ENCODE measurements around the gene HINFP. TPM values are rescaled to one million over a fixed set of nuclear protein-coding genes. Genes with fewer than 3 reads are reported as not detected.
A peak's percentile ranks its signal among the peaks of the same experiment; 100 is the strongest.

HINFP gene
- total and polyA plus RNA-seq, 7 experiments from 2014 or later = 14.7 to 79.7 (median 32.7) TPM

- H3K4me3 ChIP-seq (ENCODE audit: low read length) = no peak overlapping the region
- Mint-ChIP-seq H3K4me1 (peaks cover 4 to 15% (median 11%) of the 10 kb centered on the region in 7 donors), H3K36me3 (no peaks in the 10 kb centered on the region), H3K27me3 (peaks cover under 1 to 50% (median 5%) of the 10 kb centered on the region in 5 donors), H3K9me3 (no peaks in the 10 kb centered on the region), H3K27ac (no peak overlapping the region), H3K4me3 (no peak overlapping the region)
- ATAC-seq (no peak), DNase-seq (no peak)
- no peak overlapping the region for H3K27ac ChIP-seq (ENCODE audit: low read depth, low read length)
- no peaks in the 10 kb centered on the region for H3K27me3 ChIP-seq (ENCODE audit: control insufficient read depth in 2 of 2, insufficient read depth in 2 of 2, low read length in 2 of 2)
- H3K4me1 ChIP-seq (ENCODE audit: control insufficient read depth in 2 of 2, insufficient read depth in 2 of 2, low read length in 2 of 2) = peaks cover 0 to 8% of the 10 kb centered on the region in 2 donors
- ChIA-PET POLR2A (no interaction called here), CTCF (no interaction called here)
- no peaks in the 10 kb centered on the region for H3K36me3 ChIP-seq (ENCODE audit: control insufficient read depth in 2 of 3, insufficient read depth in 3 of 3, low read length in 3 of 3)
- intact Hi-C loops (cut with micrococcal nuclease) = no loop called here
- H3K9me3 ChIP-seq (ENCODE audit: control insufficient read depth in 2 of 3, low read length in 3 of 3) = no peaks in the 10 kb centered on the region
These were observed 31.9 kb downstream of the HINFP start for GRCh38 chr11:119153049-119153818.

DNA sequence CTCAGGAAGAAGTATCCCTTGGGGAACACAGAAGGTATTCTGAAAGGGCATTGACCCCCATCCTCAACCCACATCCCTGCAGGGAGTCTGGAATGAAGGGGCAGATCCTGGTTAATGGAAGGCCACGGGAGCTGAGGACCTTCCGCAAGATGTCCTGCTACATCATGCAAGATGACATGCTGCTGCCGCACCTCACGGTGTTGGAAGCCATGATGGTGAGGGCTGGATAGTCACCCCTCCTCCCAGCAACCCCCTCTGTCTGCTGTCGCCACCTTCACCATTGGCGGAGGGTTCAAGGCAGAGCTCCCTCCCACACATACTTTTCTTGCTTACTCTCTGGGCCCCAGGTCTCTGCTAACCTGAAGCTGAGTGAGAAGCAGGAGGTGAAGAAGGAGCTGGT lies 32.8 kb downstream of the HINFP start:
- Mint-ChIP-seq H3K4me3 (no peak overlapping the region), H3K4me1 (peaks cover 0 to 12% (median 8%) of the 10 kb centered on the region in 7 donors), H3K9me3 (no peaks in the 10 kb centered on the region), H3K36me3 (no peaks in the 10 kb centered on the region), H3K27me3 (peaks cover 0 to 44% (median 5%) of the 10 kb centered on the region in 5 donors), H3K27ac (no peak overlapping the region)
- POLR2A ChIA-PET = no interaction called here
- H3K4me3 ChIP-seq (ENCODE audit: low read length) = no peak overlapping the region
- no peaks in the 10 kb centered on the region for H3K36me3 ChIP-seq (ENCODE audit: control insufficient read depth in 2 of 3, insufficient read depth in 3 of 3, low read length in 3 of 3)
- no peak for DNase-seq
- no peak for ATAC-seq
- intact Hi-C loops (cut with micrococcal nuclease) = no loop called here
- CTCF ChIA-PET = interaction anchor here (0.7 kb wide), 1 partner anchor 682 kb away, joined by 3 read pairs; no protein-coding TSS in a partner anchor
- no peaks in the 10 kb centered on the region for H3K9me3 ChIP-seq (ENCODE audit: control insufficient read depth in 2 of 3, low read length in 3 of 3)
- H3K4me1 ChIP-seq (ENCODE audit: control insufficient read depth in 2 of 2, insufficient read depth in 2 of 2, low read length in 2 of 2) = no peaks in the 10 kb centered on the region
- no peaks in the 10 kb centered on the region for H3K27me3 ChIP-seq (ENCODE audit: control insufficient read depth in 2 of 2, insufficient read depth in 2 of 2, low read length in 2 of 2)
- H3K27ac ChIP-seq (ENCODE audit: low read depth, low read length) = no peak overlapping the region

- intact Hi-C loops (cut with micrococcal nuclease) = no loop called here
- no peak overlapping the region for H3K4me3 ChIP-seq (ENCODE audit: low read length)
- H3K36me3 Mint-ChIP-seq = no peaks in the 10 kb centered on the region
- H3K9me3 Mint-ChIP-seq = no peaks in the 10 kb centered on the region
- H3K27me3 Mint-ChIP-seq = peaks cover 0 to 31% (median 5%) of the 10 kb centered on the region in 5 donors
- no peak overlapping the region for H3K27ac ChIP-seq (ENCODE audit: low read depth, low read length)
- ChIA-PET CTCF (no interaction called here), POLR2A (no interaction called here)
- no peaks in the 10 kb centered on the region for H3K4me1 ChIP-seq (ENCODE audit: control insufficient read depth in 2 of 2, insufficient read depth in 2 of 2, low read length in 2 of 2)
- H3K9me3 ChIP-seq (ENCODE audit: control insufficient read depth in 2 of 3, low read length in 3 of 3) = no peaks in the 10 kb centered on the region
- H3K4me1 Mint-ChIP-seq = peaks cover 0 to 12% (median 8%) of the 10 kb centered on the region in 7 donors
- no peak overlapping the region for H3K4me3 Mint-ChIP-seq
- no peaks in the 10 kb centered on the region for H3K27me3 ChIP-seq (ENCODE audit: control insufficient read depth in 2 of 2, insufficient read depth in 2 of 2, low read length in 2 of 2)
- DNase-seq (no peak), ATAC-seq (peak; percentile 40)
- H3K27ac Mint-ChIP-seq = peak overlapping the region in 2 of 9 donors; percentile 13 to 76
- no peaks in the 10 kb centered on the region for H3K36me3 ChIP-seq (ENCODE audit: control insufficient read depth in 2 of 3, insufficient read depth in 3 of 3, low read length in 3 of 3)
These were observed 34.5 kb downstream of the HINFP start for GRCh38 chr11:119155733-119156492.

DNA sequence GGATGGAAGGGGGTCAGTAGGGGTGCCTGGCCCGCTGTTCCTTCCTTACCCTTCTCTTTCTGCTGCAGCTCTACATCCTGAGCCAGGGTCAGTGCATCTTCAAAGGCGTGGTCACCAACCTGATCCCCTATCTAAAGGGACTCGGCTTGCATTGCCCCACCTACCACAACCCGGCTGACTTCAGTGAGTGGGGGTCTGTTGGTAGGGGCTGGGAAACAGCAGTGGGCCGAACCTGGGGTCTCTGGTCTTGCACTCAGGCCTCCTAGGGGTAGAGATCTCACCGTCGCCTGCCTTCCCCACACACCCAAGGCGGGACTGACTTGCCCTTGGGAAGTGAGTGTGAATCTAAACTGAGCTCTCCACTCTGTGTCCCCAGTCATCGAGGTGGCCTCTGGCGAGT lies 35.1 kb downstream of the HINFP start:
- ChIA-PET POLR2A (no interaction called here), CTCF (no interaction called here)
- Mint-ChIP-seq H3K36me3 (no peaks in the 10 kb centered on the region), H3K9me3 (no peaks in the 10 kb centered on the region), H3K4me1 (peaks cover 0 to 11% (median 5%) of the 10 kb centered on the region in 7 donors), H3K27ac (no peak overlapping the region), H3K27me3 (peaks cover 0 to 26% (median 5%) of the 10 kb centered on the region in 5 donors), H3K4me3 (no peak overlapping the region)
- no peak overlapping the region for H3K27ac ChIP-seq (ENCODE audit: low read depth, low read length)
- intact Hi-C loops (cut with micrococcal nuclease) = no loop called here
- H3K9me3 ChIP-seq (ENCODE audit: control insufficient read depth in 2 of 3, low read length in 3 of 3) = no peaks in the 10 kb centered on the region
- H3K4me1 ChIP-seq (ENCODE audit: control insufficient read depth in 2 of 2, insufficient read depth in 2 of 2, low read length in 2 of 2) = no peaks in the 10 kb centered on the region
- no peaks in the 10 kb centered on the region for H3K36me3 ChIP-seq (ENCODE audit: control insufficient read depth in 2 of 3, insufficient read depth in 3 of 3, low read length in 3 of 3)
- no peaks in the 10 kb centered on the region for H3K27me3 ChIP-seq (ENCODE audit: control insufficient read depth in 2 of 2, insufficient read depth in 2 of 2, low read length in 2 of 2)
- no peak overlapping the region for H3K4me3 ChIP-seq (ENCODE audit: low read length)
- DNase-seq = no peak
- ATAC-seq = no peak

- Histone ChIP-seq H3K36me3 (ENCODE audit: control insufficient read depth in 2 of 3, insufficient read depth in 3 of 3, low read length in 3 of 3) (no peaks in the 10 kb centered on the region), H3K4me3 (ENCODE audit: low read length) (no peak overlapping the region), H3K4me1 (ENCODE audit: control insufficient read depth in 2 of 2, insufficient read depth in 2 of 2, low read length in 2 of 2) (no peaks in the 10 kb centered on the region), H3K27me3 (ENCODE audit: control insufficient read depth in 2 of 2, insufficient read depth in 2 of 2, low read length in 2 of 2) (no peaks in the 10 kb centered on the region), H3K9me3 (ENCODE audit: control insufficient read depth in 2 of 3, low read length in 3 of 3) (no peaks in the 10 kb centered on the region), H3K27ac (ENCODE audit: low read depth, low read length) (no peak overlapping the region)
- no peak overlapping the region for H3K27ac Mint-ChIP-seq
- CTCF ChIA-PET = no interaction called here
- ATAC-seq (no peak), DNase-seq (no peak)
- no peaks in the 10 kb centered on the region for H3K36me3 Mint-ChIP-seq
- peaks cover 0 to 24% (median 5%) of the 10 kb centered on the region in 5 donors for H3K27me3 Mint-ChIP-seq
- H3K9me3 Mint-ChIP-seq = no peaks in the 10 kb centered on the region
- H3K4me3 Mint-ChIP-seq = no peak overlapping the region
- intact Hi-C loops (cut with micrococcal nuclease) = no loop called here
- H3K4me1 Mint-ChIP-seq = peaks cover 0 to 8% (median 2%) of the 10 kb centered on the region in 7 donors
- POLR2A ChIA-PET = no interaction called here
These were observed 35.7 kb downstream of the HINFP start for GRCh38 chr11:119157063-119157462.

DNA sequence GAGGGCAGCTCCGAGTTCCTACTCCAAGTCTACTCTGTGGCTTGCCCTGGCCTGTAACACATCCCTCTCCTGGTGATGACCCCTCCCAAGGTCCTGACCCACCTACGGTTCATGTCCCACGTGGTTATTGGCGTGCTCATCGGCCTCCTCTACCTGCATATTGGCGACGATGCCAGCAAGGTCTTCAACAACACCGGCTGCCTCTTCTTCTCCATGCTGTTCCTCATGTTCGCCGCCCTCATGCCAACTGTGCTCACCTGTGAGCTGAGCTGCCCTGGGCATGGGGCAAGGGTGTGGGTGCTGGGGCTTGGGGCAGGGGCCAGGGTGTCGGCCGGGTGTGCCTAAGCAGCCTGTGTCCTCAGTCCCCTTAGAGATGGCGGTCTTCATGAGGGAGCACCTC lies 37.1 kb downstream of the HINFP start:
- H3K36me3 Mint-ChIP-seq = no peaks in the 10 kb centered on the region
- H3K9me3 Mint-ChIP-seq = no peaks in the 10 kb centered on the region
- Histone ChIP-seq H3K4me3 (ENCODE audit: low read length) (no peak overlapping the region), H3K27me3 (ENCODE audit: control insufficient read depth in 2 of 2, insufficient read depth in 2 of 2, low read length in 2 of 2) (no peaks in the 10 kb centered on the region), H3K4me1 (ENCODE audit: control insufficient read depth in 2 of 2, insufficient read depth in 2 of 2, low read length in 2 of 2) (no peaks in the 10 kb centered on the region), H3K36me3 (ENCODE audit: control insufficient read depth in 2 of 3, insufficient read depth in 3 of 3, low read length in 3 of 3) (no peaks in the 10 kb centered on the region), H3K9me3 (ENCODE audit: control insufficient read depth in 2 of 3, low read length in 3 of 3) (no peaks in the 10 kb centered on the region), H3K27ac (ENCODE audit: low read depth, low read length) (no peak overlapping the region)
- ATAC-seq (no peak), DNase-seq (no peak)
- intact Hi-C loops (cut with micrococcal nuclease) = no loop called here
- H3K4me3 Mint-ChIP-seq = no peak overlapping the region
- ChIA-PET POLR2A (interaction anchor here (0.7 kb wide), 1 partner anchor 11 kb away, joined by 3 read pairs; no protein-coding TSS in a partner anchor), CTCF (no interaction called here)
- no peak overlapping the region for H3K27ac Mint-ChIP-seq
- peaks cover 0 to 14% (median 5%) of the 10 kb centered on the region in 5 donors for H3K27me3 Mint-ChIP-seq
- peaks cover 0 to 8% (median 2%) of the 10 kb centered on the region in 7 donors for H3K4me1 Mint-ChIP-seq

Data from naive thymus-derived CD4-positive, alpha-beta T cell (primary cell).